RWPE1 (cell line): Measurements from ENCODE around the gene EAF1.

ENCODE experiments used
- CTCF ChIA-PET: fragments of 350-600 bp; sonication (Branson Sonifier 250); formaldehyde crosslinking; extraction: SDS; loops from one replicate; lab custom pipeline; 2021; lab: Yijun Ruan, JAX
- POLR2A ChIA-PET: fragments of 400-600 bp; formaldehyde crosslinking; extraction: SDS; loops from one replicate; lab custom pipeline; 2020; ENCODE audit warnings: antibody characterized with exemption; ENCODE audit not compliant: low non-redundant PET; lab: Yijun Ruan, JAX
- DNase-seq: peaks from one replicate; pipeline ENCODE4 v3.0.0; 2012; ENCODE audit warnings: low spot score
- H3K27ac ChIP-seq: fragments of 450-650 bp; 2 replicates; pipeline ENCODE4 v1.5.1; 2017
- TF ChIP-seq, protein P1 (sequence below): fragments of 450-650 bp; conservative IDR thresholded peaks from 2 replicates; pipeline ENCODE4 v1.5.1; 2017; ENCODE audit warnings: low read depth, mild to moderate bottlenecking

The EAF1 gene

DNA sequence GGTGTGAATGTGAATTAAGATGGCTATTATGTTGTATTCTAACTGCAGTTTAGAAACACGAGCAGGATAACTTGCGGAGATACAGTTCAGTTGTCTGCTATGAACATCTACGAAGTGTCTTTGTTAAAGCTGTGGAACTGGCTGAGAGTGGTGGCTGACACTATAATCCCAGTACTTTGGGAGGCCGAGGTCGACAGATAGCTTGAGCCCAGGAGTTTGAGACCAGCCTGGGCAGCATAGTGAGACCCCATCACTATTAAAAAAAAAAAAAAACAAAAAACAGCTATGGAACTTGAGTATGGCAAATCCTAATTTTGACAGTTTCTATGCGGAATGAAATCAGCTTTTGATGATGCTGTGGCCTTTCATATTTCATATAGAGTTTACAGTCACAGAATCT is 1.7 kb downstream of the EAF1 start:
- H3K27ac ChIP-seq, result no peak overlapping the region
- no peak for DNase-seq
- CTCF ChIA-PET, result no interaction called here
- TF ChIP-seq, protein P1, sequence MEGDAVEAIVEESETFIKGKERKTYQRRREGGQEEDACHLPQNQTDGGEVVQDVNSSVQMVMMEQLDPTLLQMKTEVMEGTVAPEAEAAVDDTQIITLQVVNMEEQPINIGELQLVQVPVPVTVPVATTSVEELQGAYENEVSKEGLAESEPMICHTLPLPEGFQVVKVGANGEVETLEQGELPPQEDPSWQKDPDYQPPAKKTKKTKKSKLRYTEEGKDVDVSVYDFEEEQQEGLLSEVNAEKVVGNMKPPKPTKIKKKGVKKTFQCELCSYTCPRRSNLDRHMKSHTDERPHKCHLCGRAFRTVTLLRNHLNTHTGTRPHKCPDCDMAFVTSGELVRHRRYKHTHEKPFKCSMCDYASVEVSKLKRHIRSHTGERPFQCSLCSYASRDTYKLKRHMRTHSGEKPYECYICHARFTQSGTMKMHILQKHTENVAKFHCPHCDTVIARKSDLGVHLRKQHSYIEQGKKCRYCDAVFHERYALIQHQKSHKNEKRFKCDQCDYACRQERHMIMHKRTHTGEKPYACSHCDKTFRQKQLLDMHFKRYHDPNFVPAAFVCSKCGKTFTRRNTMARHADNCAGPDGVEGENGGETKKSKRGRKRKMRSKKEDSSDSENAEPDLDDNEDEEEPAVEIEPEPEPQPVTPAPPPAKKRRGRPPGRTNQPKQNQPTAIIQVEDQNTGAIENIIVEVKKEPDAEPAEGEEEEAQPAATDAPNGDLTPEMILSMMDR, result no peak
- POLR2A ChIA-PET, result no interaction called here

DNA sequence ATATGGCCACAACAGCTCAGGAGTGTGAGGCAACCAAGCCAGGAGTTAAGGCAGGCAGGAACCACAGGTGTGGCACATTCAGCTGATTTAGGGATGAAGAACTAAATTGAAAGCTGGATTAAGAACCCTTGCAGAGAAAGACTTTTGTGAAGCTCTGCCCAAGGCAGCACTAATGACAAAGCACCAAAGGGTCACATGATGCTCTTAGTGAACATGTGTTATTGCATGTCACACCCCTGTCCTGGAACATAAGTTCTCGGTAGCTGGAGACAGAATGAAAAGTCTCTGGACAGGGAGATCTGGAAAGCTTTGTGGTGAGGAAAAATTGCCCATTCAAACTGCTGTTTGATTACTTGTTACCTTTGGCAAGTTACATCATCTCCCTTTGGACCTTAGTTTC is 3.2 kb downstream of the EAF1 start:
- DNase-seq, result no peak
- CTCF ChIA-PET, result no interaction called here
- TF ChIP-seq, protein P1, result no peak
- POLR2A ChIA-PET, result no interaction called here
- H3K27ac ChIP-seq, result no peak overlapping the region

DNA sequence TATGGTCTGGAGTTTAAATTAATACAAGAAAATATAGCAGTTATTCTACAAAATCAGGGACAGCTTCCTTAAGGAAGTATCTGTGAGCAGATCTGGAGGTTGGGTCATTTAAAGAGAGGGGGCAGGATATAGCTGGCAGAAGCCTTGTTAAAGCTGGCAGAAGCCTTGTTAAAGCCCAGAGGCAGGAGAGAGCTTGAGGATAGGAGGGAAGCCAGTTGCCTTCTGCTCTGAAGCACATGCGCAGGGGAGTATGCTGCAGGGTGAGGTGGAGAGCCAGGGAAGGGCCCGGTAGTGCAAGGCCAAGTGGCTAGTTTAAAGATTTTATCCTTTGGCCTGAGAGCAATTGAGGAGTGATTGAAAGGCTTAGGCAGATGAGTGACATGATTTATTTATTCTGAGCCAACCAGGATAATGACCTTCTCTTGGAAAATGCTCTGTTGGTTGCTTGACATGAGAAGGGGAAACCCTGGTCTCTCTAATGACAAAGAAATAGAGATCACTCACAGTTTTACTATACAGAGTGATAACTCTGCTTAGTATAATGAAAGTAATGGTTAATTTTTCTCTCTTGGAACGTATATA is 3.9 kb downstream of the EAF1 start:
- ChIA-PET POLR2A (interaction anchor here (0.6 kb wide), 1 partner anchor 164 kb away, joined by 4 read pairs; no protein-coding TSS in a partner anchor), CTCF (no interaction called here)
- TF ChIP-seq, protein P1, result no peak

DNA sequence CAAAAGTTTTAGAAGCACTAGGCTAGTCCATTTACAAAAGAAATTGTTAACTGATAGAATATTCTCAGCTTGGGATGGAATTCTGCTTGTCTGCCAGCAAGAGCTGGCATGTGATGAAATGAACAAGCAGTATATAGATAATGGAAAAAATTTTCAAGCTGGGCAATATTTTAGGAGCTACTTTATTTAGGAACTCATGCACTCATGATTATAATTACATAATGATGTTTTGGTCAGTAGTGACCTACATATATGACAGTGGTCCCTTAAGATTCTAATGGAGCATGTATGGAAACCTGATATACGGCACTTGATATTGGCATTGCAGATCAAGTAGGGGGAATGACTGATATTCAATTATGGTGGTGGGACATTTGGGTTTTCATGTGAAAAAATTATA is 6.1 kb downstream of the EAF1 start:
- no peak for DNase-seq
- H3K27ac ChIP-seq, result no peak overlapping the region
- TF ChIP-seq, protein P1, result no peak
- ChIA-PET CTCF (no interaction called here), POLR2A (no interaction called here)

More for the DNA sequence above, 3.9 kb downstream of the EAF1 start:
- DNase-seq, result no peak
- no peak overlapping the region for H3K27ac ChIP-seq

DNA sequence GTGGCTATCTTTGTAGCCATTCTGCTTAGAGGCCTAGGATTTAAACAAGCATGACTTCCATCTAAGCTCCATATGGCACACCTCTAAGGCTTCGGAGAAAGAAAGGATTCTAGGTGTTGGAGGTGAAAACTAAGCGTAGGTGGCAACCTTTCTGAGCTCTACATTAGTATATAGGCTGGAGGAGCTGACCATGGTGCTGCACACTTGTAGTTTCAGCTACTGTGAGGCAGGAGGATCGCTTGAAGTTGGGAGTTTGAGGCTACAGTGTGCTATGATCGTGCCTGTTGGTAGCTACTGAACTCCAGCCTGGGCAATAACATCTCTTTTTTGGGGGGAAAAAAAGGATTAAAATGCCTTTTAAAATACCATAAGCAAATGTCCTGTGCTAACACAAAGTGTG is 7.4 kb downstream of the EAF1 start:
- no peak overlapping the region for H3K27ac ChIP-seq
- ChIA-PET POLR2A (no interaction called here), CTCF (no interaction called here)
- TF ChIP-seq, protein P1, result no peak
- DNase-seq, result no peak

DNA sequence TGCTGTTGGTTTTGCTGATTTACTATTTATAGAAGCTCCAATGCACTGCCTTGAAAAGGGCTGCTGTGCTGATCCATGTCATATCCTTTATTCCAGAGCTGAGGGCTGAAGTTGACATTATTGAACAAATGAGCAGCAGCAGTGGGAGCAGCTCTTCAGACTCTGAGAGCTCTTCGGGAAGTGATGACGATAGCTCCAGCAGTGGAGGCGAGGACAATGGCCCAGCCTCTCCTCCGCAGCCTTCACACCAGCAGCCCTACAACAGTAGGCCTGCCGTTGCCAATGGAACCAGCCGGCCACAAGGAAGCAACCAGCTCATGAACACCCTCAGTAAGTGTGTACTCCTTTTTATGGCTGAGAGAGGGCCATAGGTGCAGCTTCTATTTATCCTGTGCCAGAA is 8.8 kb downstream of the EAF1 start:
- DNase-seq, result no peak
- POLR2A ChIA-PET, result no interaction called here
- no peak overlapping the region for H3K27ac ChIP-seq
- CTCF ChIA-PET, result interaction anchor here (0.6 kb wide), 1 partner anchor 31 kb away, joined by 3 read pairs; no protein-coding TSS in a partner anchor
- TF ChIP-seq, protein P1, result no peak
